Myometrial cell (primary cell): ENCODE results near the gene MAGOH. TPM values are rescaled to one million over a fixed set of nuclear protein-coding genes. Genes with fewer than 3 reads are reported as not detected.

Experiments
- total RNA-seq: library from RNA; depleted of rRNA; stranded (reverse); fragments of >200 nt; gene quantifications from 2 replicates; pipeline ENCODE4 v1.2.3, GENCODE V29; 2015

Gene MAGOH
- 34.2 and 49.3 TPM in 2 replicates for total RNA-seq

DNA sequence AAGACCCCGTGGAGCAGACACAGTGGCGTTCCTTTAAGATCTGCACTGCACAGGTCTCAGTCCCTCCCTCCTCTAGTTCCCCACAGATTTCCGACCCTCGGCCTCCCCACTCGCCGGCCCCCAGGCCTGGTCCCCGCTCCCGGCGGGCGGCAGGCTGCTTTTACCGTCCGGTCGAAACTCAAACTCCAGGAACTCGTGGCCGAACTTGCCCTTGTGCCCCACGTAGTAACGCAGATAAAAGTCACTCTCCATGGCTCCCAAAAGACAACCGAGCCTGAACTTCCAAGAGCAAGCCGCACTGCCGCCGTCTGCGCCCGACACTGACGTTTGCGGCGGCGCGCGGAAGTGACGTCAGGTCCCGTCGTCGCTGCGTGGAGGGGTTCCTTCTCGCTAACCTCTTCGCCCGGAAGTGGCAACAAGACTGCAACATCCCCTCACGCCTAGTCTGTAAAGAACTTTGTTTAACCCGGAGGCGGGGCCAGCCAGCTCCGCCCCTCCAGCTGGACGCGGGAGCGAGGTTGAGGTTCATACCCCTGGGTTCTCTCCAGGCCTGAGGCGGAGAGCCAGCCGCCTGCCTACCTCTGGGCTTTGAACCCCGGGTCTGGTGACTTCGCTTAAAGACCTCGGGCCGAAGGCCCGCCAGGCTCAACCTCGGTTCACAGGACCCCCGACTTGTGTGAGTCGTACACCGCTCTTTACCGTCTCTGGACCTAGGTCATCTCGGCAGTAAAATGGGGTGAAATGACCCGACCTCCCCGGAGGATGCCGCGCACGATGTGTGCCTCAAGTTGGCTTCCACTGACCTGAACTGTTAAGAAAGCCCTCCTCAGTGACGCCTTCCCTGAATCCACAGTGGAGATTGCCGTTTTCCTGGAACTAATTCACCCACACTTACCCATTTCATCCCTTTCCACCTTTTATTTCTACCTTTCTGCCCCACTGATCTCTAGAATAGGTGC lies at the start of gene MAGOH:
TSS of gene MAGOH (minus strand) at position 322 of the 959 bp plus-strand sequence. CDS start at position 252, 70 bp downstream.

DNA sequence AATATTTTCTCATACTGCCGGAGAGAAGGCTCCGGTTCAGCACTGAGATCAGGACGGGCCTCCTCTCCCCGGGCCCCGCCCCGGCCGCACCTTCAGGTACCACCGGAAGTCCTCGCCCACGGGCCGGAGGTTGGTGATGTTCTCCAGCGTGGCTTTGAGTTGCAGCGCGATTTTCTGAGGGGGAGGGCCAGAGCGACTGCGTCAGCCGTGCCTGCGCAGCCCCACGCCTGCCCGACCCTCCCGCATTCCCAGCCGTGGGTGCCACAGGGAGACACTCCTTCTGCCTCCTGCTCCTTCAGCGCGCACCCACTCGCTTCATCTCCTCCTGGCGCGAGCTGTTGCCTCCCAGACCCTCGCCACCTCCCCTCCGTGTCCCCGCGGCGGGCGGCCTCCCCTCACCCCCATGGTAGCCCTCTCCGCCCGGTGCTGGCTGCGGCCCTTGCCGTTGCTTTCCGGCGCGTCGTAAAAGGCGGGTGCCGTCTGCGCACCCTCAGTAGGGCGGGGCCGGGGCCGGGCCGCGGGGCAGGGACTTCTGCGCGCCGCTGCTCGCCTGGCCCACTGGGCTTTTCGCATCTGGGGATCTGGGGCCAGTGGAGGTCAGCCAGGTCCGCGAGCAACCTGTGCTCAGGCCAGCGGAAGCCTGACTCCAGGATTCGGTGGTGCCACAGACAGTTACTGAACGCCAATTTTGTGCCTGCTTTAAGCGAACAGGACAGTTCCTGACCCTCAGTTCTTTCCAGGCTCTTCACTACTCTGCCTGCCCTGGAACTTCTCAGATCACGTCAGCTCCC lies 18.0 kb downstream of the MAGOH start, which contains the start of gene CZIB:
TSS of gene CZIB (minus strand) at position 464 of the 791 bp plus-strand sequence. CDS start at position 405, 59 bp downstream.

DNA sequence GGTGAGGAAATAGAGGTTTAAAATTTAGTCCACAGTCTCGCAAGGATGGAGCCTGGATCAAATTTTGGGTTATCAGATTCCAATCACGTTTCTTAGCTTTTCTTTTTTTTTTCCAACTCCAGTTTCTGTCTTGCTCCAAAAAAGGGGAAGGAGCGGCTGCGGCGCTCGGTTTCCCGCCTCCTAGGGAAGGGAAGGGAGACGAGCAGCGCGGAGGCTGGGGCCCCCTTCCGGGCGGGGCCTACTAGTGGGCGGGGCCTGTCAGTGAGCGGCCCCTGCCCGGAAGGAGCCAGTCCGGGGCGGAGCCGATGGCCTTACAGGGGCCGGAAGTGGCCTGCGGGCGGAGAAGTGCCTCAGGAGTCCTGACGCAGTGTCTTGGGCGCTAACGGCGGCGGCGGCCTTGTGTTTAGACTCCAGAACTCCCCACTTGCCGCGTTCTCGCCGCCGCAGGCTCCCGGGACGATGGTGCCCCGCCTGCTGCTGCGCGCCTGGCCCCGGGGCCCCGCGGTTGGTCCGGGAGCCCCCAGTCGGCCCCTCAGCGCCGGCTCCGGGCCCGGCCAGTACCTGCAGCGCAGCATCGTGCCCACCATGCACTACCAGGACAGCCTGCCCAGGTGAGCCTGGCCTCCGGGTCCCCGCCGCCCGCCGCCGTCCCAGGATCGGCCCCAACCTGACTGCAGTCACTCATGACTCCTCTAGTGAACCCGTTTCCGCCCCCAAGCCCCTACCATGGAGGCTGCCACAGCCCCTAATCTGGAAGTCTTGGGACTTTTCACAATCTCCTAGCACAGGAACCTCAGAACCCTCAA lies 41.6 kb downstream of the MAGOH start, which contains the start of gene CPT2:
TSS of gene CPT2 (plus strand) at position 340 of the 806 bp plus-strand sequence. CDS start at position 460, 120 bp downstream.

Other genes with a start within 250 kb of the MAGOH start
- 1.4 and 2.0 TPM in 2 replicates for gene PODN, start 176.3 kb downstream of the MAGOH start, total RNA-seq
- not detected in 2 replicates for gene SLC1A7, start 95.9 kb downstream of the MAGOH start, total RNA-seq
- gene CPT2, start 41.7 kb downstream of the MAGOH start, total RNA-seq, result 20.2 and 26.1 TPM in 2 replicates
- 64.6 and 75.5 TPM in 2 replicates for gene CZIB, start 17.9 kb downstream of the MAGOH start, total RNA-seq
- gene LRP8, start 89.6 kb upstream of the MAGOH start, total RNA-seq, result 27.4 and 37.9 TPM in 2 replicates
- gene DMRTB1, start 220.9 kb upstream of the MAGOH start, total RNA-seq, result not detected in 2 replicates